ENCODE results near the gene ITGB1.

GRCh38 chr10:32963096-32963495 lies 5.1 kb upstream of the ITGB1 start:
- TF ChIP-seq CTCF (conservative IDR thresholded peaks at IDR 0.05; ENCODE audit: low read depth, low read length) = no peak
- TF ChIP-seq EZH2 (IDR thresholded peaks at IDR 0.05; ENCODE audit: borderline replicate concordance, low read depth, low read length, poor library complexity, severe bottlenecking) = no peak

All from A673 (cell line).